ENCODE data around the gene SCARB1.

SCARB1 gene

GRCh38 chr12:124831590-124831989, 32.1 kb downstream of the SCARB1 start:
- H3F3A ChIP-seq (ENCODE audit: insufficient read depth, low read length), result no peaks in the 10 kb centered on the region
- H3K27me3 ChIP-seq (ENCODE audit: insufficient read depth, low read length), result peaks cover 4% of the 10 kb centered on the region; the same call in 1 of the 2 replicates
- TF ChIP-seq CTCF (IDR thresholded peaks at IDR 0.05; ENCODE audit: low read length), result no peak
- TF ChIP-seq EZH2 (IDR thresholded peaks at IDR 0.05; ENCODE audit: borderline replicate concordance, low read length), result no peak
- H3K4me2 ChIP-seq (ENCODE audit: low read length), result no peak overlapping the region
- no peaks in the 10 kb centered on the region for H4K20me1 ChIP-seq (ENCODE audit: insufficient read depth, low read length)
- no peaks in the 10 kb centered on the region for H3K4me1 ChIP-seq (ENCODE audit: insufficient read depth, low read length, severe bottlenecking)
- H3K4me3 ChIP-seq (ENCODE audit: low read depth, low read length, poor library complexity, severe bottlenecking), result no peak overlapping the region
- H3K27ac ChIP-seq (ENCODE audit: low read depth, low read length, poor library complexity, severe bottlenecking), result no peak overlapping the region
- no peak overlapping the region for H3K9ac ChIP-seq (ENCODE audit: low read length)
- no peaks in the 10 kb centered on the region; the same call in 1 of the 2 replicates for H3K36me3 ChIP-seq (ENCODE audit: insufficient read depth, low read length)
- H2AFZ ChIP-seq (ENCODE audit: low read length), result no peak overlapping the region
- H3K9me2 ChIP-seq (ENCODE audit: low read depth, low read length), result no peaks in the 10 kb centered on the region
- no peaks in the 10 kb centered on the region for H3K79me2 ChIP-seq (ENCODE audit: insufficient read depth, low read length)
- H3K9me3 ChIP-seq (ENCODE audit: low read length), result peaks cover 10% of the 10 kb centered on the region; the same call in 1 of the 2 replicates

GRCh38 chr12:124830306-124830705, 33.4 kb downstream of the SCARB1 start:
- no peaks in the 10 kb centered on the region for H3K4me1 ChIP-seq (ENCODE audit: insufficient read depth, low read length, severe bottlenecking)
- no peaks in the 10 kb centered on the region for H3F3A ChIP-seq (ENCODE audit: insufficient read depth, low read length)
- H3K9me2 ChIP-seq (ENCODE audit: low read depth, low read length), result no peaks in the 10 kb centered on the region
- TF ChIP-seq EZH2 (IDR thresholded peaks at IDR 0.05; ENCODE audit: borderline replicate concordance, low read length) (no peak), CTCF (IDR thresholded peaks at IDR 0.05; ENCODE audit: low read length) (no peak)
- H3K9ac ChIP-seq (ENCODE audit: low read length), result no peak overlapping the region
- H3K9me3 ChIP-seq (ENCODE audit: low read length), result peaks cover 10% of the 10 kb centered on the region; the same call in 1 of the 2 replicates
- no peaks in the 10 kb centered on the region; the same call in 1 of the 2 replicates for H3K36me3 ChIP-seq (ENCODE audit: insufficient read depth, low read length)
- H3K79me2 ChIP-seq (ENCODE audit: insufficient read depth, low read length), result no peaks in the 10 kb centered on the region
- H2AFZ ChIP-seq (ENCODE audit: low read length), result no peak overlapping the region
- H3K27me3 ChIP-seq (ENCODE audit: insufficient read depth, low read length), result peaks cover 4% of the 10 kb centered on the region; the same call in 1 of the 2 replicates
- H4K20me1 ChIP-seq (ENCODE audit: insufficient read depth, low read length), result no peaks in the 10 kb centered on the region
- no peak overlapping the region for H3K4me3 ChIP-seq (ENCODE audit: low read depth, low read length, poor library complexity, severe bottlenecking)
- H3K27ac ChIP-seq (ENCODE audit: low read depth, low read length, poor library complexity, severe bottlenecking), result no peak overlapping the region
- H3K4me2 ChIP-seq (ENCODE audit: low read length), result no peak overlapping the region

- no peak overlapping the region for H2AFZ ChIP-seq (ENCODE audit: low read length)
- no peak for TF ChIP-seq EZH2 (IDR thresholded peaks at IDR 0.05; ENCODE audit: borderline replicate concordance, low read length)
- no peak for TF ChIP-seq CTCF (IDR thresholded peaks at IDR 0.05; ENCODE audit: low read length)
- no peaks in the 10 kb centered on the region for H4K20me1 ChIP-seq (ENCODE audit: insufficient read depth, low read length)
- no peaks in the 10 kb centered on the region for H3K79me2 ChIP-seq (ENCODE audit: insufficient read depth, low read length)
- H3K36me3 ChIP-seq (ENCODE audit: insufficient read depth, low read length), result no peaks in the 10 kb centered on the region; the same call in 1 of the 2 replicates
- H3K4me2 ChIP-seq (ENCODE audit: low read length), result no peak overlapping the region
- no peaks in the 10 kb centered on the region for H3K9me2 ChIP-seq (ENCODE audit: low read depth, low read length)
- H3K27me3 ChIP-seq (ENCODE audit: insufficient read depth, low read length), result peaks cover 4% of the 10 kb centered on the region; the same call in 1 of the 2 replicates
- no peaks in the 10 kb centered on the region for H3F3A ChIP-seq (ENCODE audit: insufficient read depth, low read length)
- H3K4me3 ChIP-seq (ENCODE audit: low read depth, low read length, poor library complexity, severe bottlenecking), result no peak overlapping the region
- H3K4me1 ChIP-seq (ENCODE audit: insufficient read depth, low read length, severe bottlenecking), result no peaks in the 10 kb centered on the region
- no peak overlapping the region for H3K9ac ChIP-seq (ENCODE audit: low read length)
- no peak overlapping the region for H3K27ac ChIP-seq (ENCODE audit: low read depth, low read length, poor library complexity, severe bottlenecking)
- peaks cover 10% of the 10 kb centered on the region; the same call in 1 of the 2 replicates for H3K9me3 ChIP-seq (ENCODE audit: low read length)
These were observed 33.9 kb downstream of the SCARB1 start for GRCh38 chr12:124829708-124830304.
